Stimulated activated CD4-positive, alpha-beta T cell treated with anti-CD3 and anti-CD28 coated beads, TNF-alpha, amount 100 ng/mL, for 1 hour (primary cell): ENCODE data around the gene UBE2J1.

ENCODE experiments used
- DNase-seq, 3 donors: peaks; one replicate each; pipeline ENCODE4 v3.0.0-alpha.2; 2020; ENCODE audit warnings: low read depth in 3 of 3, low spot score in 1 of 3

UBE2J1 gene

DNA sequence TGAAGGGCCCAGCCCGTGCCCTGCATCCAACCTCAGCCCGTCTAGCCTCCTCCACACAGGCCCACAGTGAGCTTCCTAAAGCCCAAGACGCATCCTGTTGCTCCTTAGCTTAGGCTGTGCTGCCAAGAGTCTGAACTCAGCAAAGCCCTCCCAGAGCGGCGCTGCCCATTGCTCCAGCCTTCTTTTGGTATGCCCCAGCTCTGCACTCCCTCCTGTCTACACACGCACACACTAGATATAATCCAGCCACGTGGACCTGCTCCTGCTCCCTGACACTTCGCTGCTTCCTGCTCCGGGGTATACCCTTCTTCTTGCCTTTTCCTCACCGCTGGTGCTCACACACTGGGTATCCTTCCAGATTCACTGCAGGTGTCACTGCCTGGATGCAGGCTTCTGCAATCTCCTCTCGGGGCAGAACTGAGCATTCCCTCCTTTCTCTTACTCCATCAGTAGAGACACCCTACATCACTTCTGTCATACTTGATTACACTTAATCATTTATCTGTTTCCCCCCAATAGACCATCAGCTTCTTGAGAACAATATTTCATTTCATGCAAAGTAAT, 61.2 kb downstream of the UBE2J1 start:
- no peak for DNase-seq

DNA sequence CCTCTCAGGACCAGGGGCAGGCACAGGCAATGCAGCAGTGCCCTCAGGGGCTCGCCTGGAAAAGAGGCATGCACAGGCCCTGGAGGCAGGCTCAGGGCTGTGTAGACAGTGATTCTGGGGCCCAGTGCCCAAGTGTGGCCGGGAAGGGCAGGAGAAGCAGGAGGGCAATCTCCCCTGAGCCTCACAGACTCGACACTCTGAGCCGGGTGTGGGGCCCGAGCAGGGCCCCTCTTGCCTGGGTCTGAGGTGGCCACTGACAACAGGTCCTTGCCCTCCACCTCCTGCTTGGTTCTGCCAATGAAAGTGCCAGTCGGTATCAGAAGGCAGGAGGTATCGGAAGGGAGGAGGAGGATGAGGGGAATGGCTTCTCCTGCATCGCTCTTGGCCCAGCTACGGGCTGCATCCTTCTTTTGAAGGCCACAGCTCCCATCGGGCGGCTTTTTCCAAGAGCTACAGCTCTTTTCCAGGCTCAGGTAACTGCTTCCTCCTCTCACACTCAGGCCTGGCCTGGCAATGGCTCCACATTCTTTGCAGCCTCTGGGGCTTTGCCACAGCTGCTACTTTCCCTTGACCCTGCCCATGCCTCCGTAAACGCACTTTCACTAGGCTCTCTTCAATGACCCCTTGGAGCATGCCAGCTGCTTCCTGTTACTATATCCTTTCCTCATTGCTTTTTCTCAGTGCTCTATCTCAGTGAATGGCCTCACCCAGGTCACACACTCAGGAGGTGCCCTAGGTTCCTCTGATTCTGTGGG, 61.9 kb downstream of the UBE2J1 start:
- no peak for DNase-seq

DNA sequence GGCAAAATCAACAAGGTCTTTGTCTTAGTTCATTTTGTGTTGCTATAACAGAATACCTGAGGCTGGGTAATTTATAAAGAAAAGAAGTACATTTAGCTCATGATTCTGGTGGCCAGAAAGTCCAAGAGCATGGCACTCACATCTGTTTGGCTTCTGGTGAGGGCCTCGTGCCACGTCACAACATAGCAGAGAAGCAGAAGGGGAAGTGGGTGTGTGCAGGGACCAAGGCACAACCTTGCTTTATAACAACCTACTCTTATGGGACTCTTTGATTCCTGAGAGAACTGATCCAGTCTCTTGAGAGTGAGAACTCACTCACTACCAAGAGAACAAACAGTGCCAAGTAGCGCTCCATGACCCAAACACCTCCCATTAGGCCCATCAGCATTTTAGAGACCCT, 62.8 kb downstream of the UBE2J1 start:
- no peak for DNase-seq

DNA sequence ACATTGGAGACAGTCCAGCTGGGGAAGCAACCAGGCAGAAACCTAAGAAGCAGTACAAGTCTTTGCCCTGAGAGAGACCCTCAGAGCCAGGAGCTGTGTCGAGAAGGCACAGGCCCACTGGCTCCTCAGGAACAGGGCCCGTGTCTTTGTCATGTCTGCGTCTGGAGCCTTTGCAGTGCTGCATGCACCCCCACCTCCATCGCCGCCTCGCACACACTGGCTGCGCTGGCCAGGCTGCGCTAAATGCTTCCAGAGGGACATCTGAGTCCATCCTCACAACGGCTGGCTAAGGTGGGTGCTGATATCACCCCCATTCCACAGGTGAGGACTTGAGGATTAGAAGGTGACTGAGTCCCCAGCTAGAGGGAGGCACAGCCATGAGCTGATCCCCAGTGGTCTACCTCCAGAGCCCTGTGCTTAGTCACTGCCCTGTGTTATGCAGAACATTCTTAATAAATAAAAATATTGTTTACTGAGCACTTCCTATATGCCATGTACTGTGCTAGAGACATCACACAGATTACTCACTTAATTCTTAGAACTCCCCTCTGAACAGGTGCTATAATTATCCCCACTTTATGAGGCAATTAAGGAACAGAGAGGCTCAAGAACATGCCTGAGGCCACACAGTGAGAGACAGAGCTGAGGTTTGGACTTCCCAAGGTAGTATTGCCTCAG, 65.0 kb downstream of the UBE2J1 start:
- DNase-seq: no peak

DNA sequence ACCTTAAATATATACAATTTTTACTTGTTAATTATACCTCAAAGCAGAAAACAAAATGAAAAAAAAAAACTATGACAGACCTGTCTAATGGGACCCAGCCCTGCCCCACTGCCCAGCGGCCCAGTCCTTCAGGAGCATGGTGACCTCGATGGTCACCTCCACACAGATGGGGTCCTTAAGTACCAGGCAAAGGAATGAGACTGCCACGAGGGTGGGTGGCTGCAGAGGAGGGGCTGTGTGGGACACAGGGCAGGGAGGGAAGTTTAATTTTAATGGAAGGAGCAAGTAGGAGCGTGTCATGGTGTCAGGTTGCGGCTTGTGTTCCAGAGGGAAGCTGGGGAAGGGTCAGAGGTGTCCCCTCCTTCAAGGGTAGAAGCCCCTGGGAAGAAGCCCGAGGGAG, 66.0 kb downstream of the UBE2J1 start:
- DNase-seq: no peak

DNA sequence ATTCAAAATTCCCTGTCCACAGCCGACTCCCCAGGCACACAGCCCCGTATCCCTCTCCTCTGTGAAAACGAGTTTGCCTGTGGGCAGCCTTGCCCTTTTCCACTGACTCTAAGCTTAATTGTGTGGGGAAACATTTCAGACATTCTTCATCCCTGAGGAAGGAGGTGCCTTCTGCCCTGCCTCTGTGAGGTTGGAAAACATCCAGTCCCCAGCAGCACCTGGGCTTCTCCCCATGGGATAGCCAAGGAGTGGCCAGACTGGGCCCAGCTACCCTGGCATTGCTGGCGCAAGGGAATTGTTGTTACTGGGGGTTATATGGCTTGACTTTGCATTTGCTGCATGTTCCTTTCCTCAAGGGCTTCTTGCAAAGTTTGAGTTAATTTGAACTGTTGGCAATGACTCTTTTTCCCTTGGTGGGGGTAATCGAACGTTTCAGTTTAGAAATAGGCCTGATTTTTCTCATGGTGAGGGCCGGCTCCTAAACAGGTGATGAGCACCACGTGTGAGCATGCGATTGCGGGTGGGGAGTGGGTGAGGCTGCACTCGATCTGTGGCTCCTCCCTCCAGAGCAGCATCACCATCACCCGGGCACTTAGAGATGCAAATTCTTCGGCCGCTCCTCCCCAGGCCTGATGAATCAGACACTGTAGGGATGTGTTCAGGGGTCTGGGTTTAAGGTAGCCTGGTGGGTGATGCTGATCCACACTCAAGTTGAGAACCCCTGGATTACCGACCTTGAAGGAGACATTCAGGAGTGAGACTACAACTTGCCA, 67.4 kb downstream of the UBE2J1 start:
- no peak for DNase-seq

DNA sequence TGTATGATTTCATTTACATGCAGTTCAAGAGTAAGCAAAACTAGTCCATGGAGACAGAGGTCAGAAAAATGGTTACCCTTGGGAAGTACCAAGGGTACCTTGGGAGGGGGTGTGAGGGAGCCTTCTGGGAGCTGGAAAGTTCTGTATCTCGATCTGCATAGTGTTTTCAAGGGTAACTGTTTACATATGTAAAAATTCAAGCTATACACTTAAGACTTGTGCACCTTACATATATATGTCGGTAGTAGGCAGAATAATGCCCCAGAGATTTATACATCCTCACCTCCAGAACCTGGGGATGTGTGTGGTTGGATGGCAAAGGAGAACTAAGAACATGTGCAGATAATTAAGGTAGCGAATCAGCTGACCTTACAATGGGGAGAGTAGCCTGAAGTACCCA, 68.4 kb downstream of the UBE2J1 start:
- no peak for DNase-seq

DNA sequence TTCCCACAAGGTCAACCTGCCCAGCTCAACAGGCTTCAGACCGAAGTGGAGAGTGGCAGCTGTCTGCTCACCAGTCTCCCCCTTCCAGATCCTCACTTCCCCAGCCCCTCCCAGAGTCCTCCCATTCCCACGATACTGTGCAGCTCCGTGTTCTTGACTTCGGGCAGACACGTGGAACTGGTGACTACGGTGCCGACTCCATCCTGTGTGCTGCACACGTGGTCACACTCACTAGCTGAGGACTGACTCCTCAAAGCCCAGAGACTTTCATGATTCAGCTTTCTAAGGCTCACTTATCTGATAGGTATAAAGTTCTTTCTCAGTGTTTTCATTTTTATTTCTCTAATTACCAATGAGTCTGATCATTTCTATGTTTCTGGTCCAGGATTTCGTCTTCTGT, 69.8 kb downstream of the UBE2J1 start:
- DNase-seq: no peak

DNA sequence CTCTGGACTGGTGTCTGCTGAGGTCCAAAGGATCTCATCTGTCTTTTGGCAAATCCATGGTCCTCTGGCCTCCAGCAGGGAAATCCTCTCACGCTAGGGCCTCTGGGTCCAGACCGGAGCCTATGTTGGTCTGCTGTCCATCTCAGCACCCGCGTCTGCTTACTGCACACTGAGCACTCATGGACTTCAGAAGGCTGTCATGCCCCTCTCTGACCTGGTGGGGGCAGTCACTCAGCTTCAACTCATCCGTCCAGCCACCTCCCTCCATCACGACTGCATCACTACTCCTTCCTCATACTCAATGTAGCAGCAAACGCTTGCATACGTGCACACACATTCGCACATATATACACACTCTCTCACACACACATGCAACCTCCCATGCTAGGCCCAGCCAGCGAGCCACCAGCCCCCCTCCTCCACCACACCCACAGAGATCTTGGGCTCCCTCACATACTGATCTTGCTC, 70.7 kb downstream of the UBE2J1 start:
- DNase-seq: no peak

DNA sequence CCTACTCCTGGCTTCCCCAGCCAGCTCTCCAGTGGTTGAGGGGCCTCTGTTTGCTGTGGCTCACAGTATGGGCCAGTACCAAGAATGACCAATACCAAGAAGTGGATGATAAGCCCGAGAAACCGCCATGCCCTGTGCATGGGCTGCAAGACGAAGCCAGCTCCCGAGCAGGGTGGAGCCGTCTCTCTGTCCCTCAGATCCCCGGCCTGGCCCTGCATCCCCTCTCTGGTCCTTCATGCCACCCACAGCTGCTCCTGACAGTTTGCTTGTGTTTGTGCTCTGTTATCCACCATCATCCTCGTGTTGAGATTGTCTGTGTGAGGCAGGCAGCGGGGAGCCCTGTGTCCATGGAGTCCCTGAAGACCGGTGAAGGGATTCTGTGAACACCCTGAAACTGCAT, 73.6 kb downstream of the UBE2J1 start:
- no peak for DNase-seq
